Measurements from ENCODE around the gene FFAR3.

FFAR3 gene

DNA sequence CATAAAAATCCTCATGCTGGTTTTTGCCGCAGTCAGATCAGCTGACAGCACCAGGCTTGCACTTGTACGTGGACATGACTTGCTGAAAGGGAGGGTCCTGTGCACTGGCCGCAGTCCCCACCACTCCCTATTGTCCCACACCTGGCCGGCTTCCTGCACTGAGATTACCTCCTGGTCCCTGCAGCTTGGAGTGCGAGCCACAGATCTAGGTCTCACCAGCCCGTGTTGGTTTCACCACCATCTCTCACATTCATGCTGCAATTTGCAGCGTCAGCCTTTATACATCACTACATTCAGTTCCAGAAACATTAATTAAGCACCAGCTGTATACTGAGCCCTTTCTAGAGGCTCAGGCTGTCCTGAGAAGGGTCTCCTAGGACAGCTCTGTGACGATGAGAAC is 44.2 kb upstream of the FFAR3 start:
- H3K27ac ChIP-seq = no peak overlapping the region
- H3K36me3 ChIP-seq (ENCODE audit: insufficient read depth, low read length) = no peaks in the 10 kb centered on the region
- no peak overlapping the region for H3K9ac ChIP-seq (ENCODE audit: insufficient read length)
- no peak overlapping the region for H3K4me3 ChIP-seq
- no peak for TF ChIP-seq POLR2AphosphoS5 (IDR thresholded peaks at IDR 0.05; ENCODE audit: borderline replicate concordance, low read depth, low read length)
- TF ChIP-seq FOXP2 (optimal IDR thresholded peaks at IDR 0.05; ENCODE audit: control extremely low read depth, extremely low read length, insufficient read depth) = no peak
- TF ChIP-seq EZH2 (IDR thresholded peaks at IDR 0.05) = no peak
- no peak for DNase-seq (ENCODE audit: low read depth, low spot score)
- no peaks in the 10 kb centered on the region for H3K9me3 ChIP-seq (ENCODE audit: low read depth, low read length)

DNA sequence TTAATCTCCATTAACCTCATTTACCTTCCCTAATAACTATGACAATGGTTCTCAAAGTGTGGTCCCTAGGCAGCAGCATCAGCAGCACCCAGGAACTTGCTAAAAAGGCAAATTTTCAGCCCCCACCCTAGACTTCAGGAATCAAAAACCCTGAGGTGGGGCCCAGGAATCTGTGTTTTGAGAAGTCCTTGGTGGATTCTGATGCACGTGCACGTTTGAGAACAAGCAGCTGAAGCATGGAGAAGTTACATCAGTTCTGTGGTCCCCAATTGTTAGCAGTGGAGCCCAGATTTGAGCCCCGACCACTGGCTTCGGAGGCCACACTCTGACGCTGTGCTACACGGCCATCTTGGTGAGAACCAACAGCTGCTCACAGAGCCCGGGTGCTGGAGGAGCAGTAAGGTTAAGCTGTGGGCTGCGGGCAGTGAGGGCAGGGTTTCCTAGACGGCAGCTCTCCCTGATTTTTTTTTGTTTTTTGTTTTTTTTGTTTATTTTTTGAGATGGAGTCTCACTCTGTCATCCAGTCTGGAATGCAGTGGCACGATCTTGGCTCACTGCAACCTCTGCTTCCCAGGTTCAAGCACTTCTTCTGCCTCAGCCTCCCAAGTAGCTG is 43.3 kb upstream of the FFAR3 start:
- Histone ChIP-seq H3K4me3 (no peak overlapping the region), H3K9me3 (ENCODE audit: low read depth, low read length) (no peaks in the 10 kb centered on the region), H3K36me3 (ENCODE audit: insufficient read depth, low read length) (no peaks in the 10 kb centered on the region), H3K9ac (ENCODE audit: insufficient read length) (no peak overlapping the region), H3K27ac (no peak overlapping the region)
- no peak for DNase-seq (ENCODE audit: low read depth, low spot score)
- TF ChIP-seq EZH2 (IDR thresholded peaks at IDR 0.05) (no peak), POLR2AphosphoS5 (IDR thresholded peaks at IDR 0.05; ENCODE audit: borderline replicate concordance, low read depth, low read length) (no peak), FOXP2 (optimal IDR thresholded peaks at IDR 0.05; ENCODE audit: control extremely low read depth, extremely low read length, insufficient read depth) (no peak)

GRCh38 chr19:35315883-35316282 is 42.4 kb upstream of the FFAR3 start:
- no peak for DNase-seq (ENCODE audit: low read depth, low spot score)
- Histone ChIP-seq H3K9me3 (ENCODE audit: low read depth, low read length) (no peaks in the 10 kb centered on the region), H3K4me3 (no peak overlapping the region), H3K36me3 (ENCODE audit: insufficient read depth, low read length) (no peaks in the 10 kb centered on the region), H3K9ac (ENCODE audit: insufficient read length) (no peak overlapping the region), H3K27ac (no peak overlapping the region)
- TF ChIP-seq EZH2 (IDR thresholded peaks at IDR 0.05) (no peak), FOXP2 (optimal IDR thresholded peaks at IDR 0.05; ENCODE audit: control extremely low read depth, extremely low read length, insufficient read depth) (no peak)

GRCh38 chr19:35316560-35316959 is 41.7 kb upstream of the FFAR3 start:
- H3K4me3 ChIP-seq = no peak overlapping the region
- no peak overlapping the region for H3K27ac ChIP-seq
- TF ChIP-seq EZH2 (IDR thresholded peaks at IDR 0.05) (no peak), POLR2AphosphoS5 (IDR thresholded peaks at IDR 0.05; ENCODE audit: borderline replicate concordance, low read depth, low read length) (no peak), FOXP2 (optimal IDR thresholded peaks at IDR 0.05; ENCODE audit: control extremely low read depth, extremely low read length, insufficient read depth) (no peak)

GRCh38 chr19:35317464-35318043 is 40.7 kb upstream of the FFAR3 start:
- H3K27ac ChIP-seq = no peak overlapping the region
- DNase-seq (ENCODE audit: low read depth, low spot score) = no peak
- H3K9me3 ChIP-seq (ENCODE audit: low read depth, low read length) = no peaks in the 10 kb centered on the region
- H3K36me3 ChIP-seq (ENCODE audit: insufficient read depth, low read length) = no peaks in the 10 kb centered on the region
- TF ChIP-seq EZH2 (IDR thresholded peaks at IDR 0.05) = no peak
- TF ChIP-seq FOXP2 (optimal IDR thresholded peaks at IDR 0.05; ENCODE audit: control extremely low read depth, extremely low read length, insufficient read depth) = no peak
- no peak for TF ChIP-seq POLR2AphosphoS5 (IDR thresholded peaks at IDR 0.05; ENCODE audit: borderline replicate concordance, low read depth, low read length)
- no peak overlapping the region for H3K9ac ChIP-seq (ENCODE audit: insufficient read length)
- H3K4me3 ChIP-seq = no peak overlapping the region

More at GRCh38 chr19:35316560-35316959, 41.7 kb upstream of the FFAR3 start:
- H3K9me3 ChIP-seq (ENCODE audit: low read depth, low read length) = no peaks in the 10 kb centered on the region
- no peaks in the 10 kb centered on the region for H3K36me3 ChIP-seq (ENCODE audit: insufficient read depth, low read length)
- no peak overlapping the region for H3K9ac ChIP-seq (ENCODE audit: insufficient read length)
- DNase-seq (ENCODE audit: low read depth, low spot score) = no peak

DNA sequence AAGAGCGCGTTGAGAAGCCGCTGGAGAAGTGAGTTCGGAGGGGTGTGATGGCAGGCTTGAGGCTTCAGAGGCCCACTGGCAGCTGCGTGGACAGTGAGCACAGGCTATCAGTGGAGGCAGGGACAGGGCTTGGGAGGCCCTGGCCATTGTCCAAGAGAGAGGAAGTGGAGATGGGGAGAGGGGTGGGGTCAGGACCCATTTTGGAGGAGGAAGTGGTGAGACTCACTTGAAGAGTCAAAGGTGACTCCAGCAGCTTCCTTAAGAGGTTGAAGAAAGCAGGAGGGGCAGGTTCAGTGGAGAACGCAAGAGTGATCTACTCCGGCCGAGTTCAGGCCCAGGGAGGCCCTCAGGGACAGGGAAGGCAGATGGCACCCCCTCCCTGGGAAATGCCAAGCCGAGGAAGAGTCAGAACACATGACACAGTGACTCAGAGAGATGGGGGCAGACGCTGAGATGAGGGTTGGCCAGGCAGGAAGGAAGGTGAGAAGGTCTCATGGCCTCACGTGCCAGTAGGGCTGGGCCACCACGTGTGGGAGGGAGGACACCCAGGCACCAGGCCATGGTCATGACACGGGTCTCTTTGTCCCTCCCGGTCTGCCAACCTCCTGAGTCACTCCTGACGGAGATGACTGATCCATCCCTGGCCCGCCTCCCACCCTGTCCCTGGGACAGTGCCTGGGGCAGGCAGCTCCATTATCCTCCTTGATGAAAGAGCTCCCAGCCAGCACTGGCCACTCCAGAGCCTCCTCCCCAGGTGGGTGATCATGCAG is 39.4 kb upstream of the FFAR3 start:
- Histone ChIP-seq H3K27ac (no peak overlapping the region), H3K9me3 (ENCODE audit: low read depth, low read length) (no peaks in the 10 kb centered on the region), H3K9ac (ENCODE audit: insufficient read length) (no peak overlapping the region), H3K4me3 (no peak overlapping the region), H3K36me3 (ENCODE audit: insufficient read depth, low read length) (no peaks in the 10 kb centered on the region)
- DNase-seq (ENCODE audit: low read depth, low spot score) = no peak
- TF ChIP-seq EZH2 (IDR thresholded peaks at IDR 0.05) = no peak
- no peak for TF ChIP-seq POLR2AphosphoS5 (IDR thresholded peaks at IDR 0.05; ENCODE audit: borderline replicate concordance, low read depth, low read length)
- TF ChIP-seq FOXP2 (optimal IDR thresholded peaks at IDR 0.05; ENCODE audit: control extremely low read depth, extremely low read length, insufficient read depth) = no peak

DNA sequence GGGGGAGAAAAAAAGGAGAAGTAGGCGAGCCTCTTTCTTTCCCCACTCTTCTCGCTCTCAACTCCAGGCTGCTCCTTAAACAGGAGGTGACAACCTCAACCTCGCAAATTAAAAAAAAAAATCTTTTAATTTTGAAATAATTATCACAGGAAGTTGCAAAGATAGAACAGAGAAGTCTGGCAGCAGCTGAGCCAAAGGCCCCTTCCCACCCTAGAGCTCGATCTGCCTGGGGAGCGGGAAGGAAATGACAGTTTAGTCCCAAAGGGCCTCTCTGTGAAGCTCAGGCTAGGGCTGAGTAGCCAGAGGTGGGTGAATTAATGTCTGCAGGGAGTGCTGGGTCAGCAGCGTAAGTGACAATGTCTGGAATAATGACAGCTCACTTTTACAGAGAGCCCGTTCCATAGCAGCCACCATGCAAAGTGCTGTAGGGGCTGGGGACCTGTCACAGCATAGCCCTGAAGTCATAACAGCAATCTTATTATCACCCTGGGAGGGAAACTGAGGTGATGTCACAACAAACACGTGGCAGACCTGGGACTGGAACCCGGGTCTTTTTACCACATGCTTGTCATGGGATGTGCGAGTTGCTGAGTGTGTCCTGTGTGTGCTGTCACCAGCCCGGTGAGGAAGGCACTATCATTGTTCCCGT is 38.1 kb upstream of the FFAR3 start:
- Histone ChIP-seq H3K4me3 (no peak overlapping the region), H3K9me3 (ENCODE audit: low read depth, low read length) (no peaks in the 10 kb centered on the region), H3K36me3 (ENCODE audit: insufficient read depth, low read length) (no peaks in the 10 kb centered on the region), H3K9ac (ENCODE audit: insufficient read length) (no peak overlapping the region), H3K27ac (no peak overlapping the region)
- TF ChIP-seq POLR2AphosphoS5 (IDR thresholded peaks at IDR 0.05; ENCODE audit: borderline replicate concordance, low read depth, low read length) = no peak
- no peak for TF ChIP-seq EZH2 (IDR thresholded peaks at IDR 0.05)
- TF ChIP-seq FOXP2 (optimal IDR thresholded peaks at IDR 0.05; ENCODE audit: control extremely low read depth, extremely low read length, insufficient read depth) = no peak
- no peak for DNase-seq (ENCODE audit: low read depth, low spot score)

DNA sequence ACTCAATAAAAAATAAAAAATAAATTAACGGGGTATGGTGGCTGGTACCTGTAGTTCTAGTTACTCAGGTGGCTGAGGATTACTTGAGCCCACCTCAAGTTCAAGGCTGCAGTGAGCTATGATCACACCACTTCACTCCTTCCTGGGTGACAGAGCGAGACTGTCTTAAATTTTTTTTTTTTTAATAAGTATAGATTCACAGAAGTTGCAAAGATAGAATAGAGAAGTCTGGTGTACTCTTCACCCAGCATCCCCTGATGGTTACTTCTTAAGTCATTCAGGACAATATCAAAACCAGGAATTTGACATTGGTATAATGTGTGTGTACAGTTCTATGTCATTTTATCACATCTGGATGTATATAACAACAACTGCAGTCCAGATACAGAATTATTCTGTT is 37.0 kb upstream of the FFAR3 start:
- H3K27ac ChIP-seq = no peak overlapping the region
- DNase-seq (ENCODE audit: low read depth, low spot score) = no peak
- no peak overlapping the region for H3K9ac ChIP-seq (ENCODE audit: insufficient read length)
- TF ChIP-seq EZH2 (IDR thresholded peaks at IDR 0.05) (no peak), FOXP2 (optimal IDR thresholded peaks at IDR 0.05; ENCODE audit: control extremely low read depth, extremely low read length, insufficient read depth) (no peak), POLR2AphosphoS5 (IDR thresholded peaks at IDR 0.05; ENCODE audit: borderline replicate concordance, low read depth, low read length) (no peak)
- no peaks in the 10 kb centered on the region for H3K36me3 ChIP-seq (ENCODE audit: insufficient read depth, low read length)
- no peak overlapping the region for H3K4me3 ChIP-seq
- H3K9me3 ChIP-seq (ENCODE audit: low read depth, low read length) = no peaks in the 10 kb centered on the region

All from SK-N-MC (cell line).